Breast epithelium (tissue), 4 donors: ENCODE data around the gene EIF3L. TPM values are rescaled to one million over a fixed set of nuclear protein-coding genes. Genes with fewer than 3 reads are reported as not detected.

ENCODE experiments used
- DNase-seq, 2 donors: peaks; one replicate each; pipeline ENCODE4 v3.0.0-alpha.2; 2019; ENCODE audit warnings: low spot score in 2 of 2
- H3K27ac ChIP-seq, 2 donors: fragments of 200-600 bp; sonication (generic) in 1 of 2; one replicate each; pipeline ENCODE4 v1.5.1; 2016 to 2019; ENCODE audit warnings: mild to moderate bottlenecking in 1 of 2
- H3K27me3 ChIP-seq, 2 donors: fragments of 200-600 bp; sonication (generic) in 1 of 2; one replicate each; pipeline versions ENCODE4 v1.5.1 to v1.6.0; 2017 to 2019; ENCODE audit warnings: control low read depth in 1 of 2, mild to moderate bottlenecking in 1 of 2
- H3K36me3 ChIP-seq: fragments of 200-600 bp; one replicate; pipeline ENCODE4 v1.5.1; 2019
- H3K4me1 ChIP-seq, 2 donors: fragments of 200-600 bp; sonication (generic); one replicate each; pipeline ENCODE4 v1.5.1; 2016 to 2019; ENCODE audit warnings: control low read depth in 1 of 2
- H3K4me3 ChIP-seq, 3 donors: fragments of 200-600 bp; sonication (generic); 1 replicate in 2 of 3; 2 replicates in 1 of 3; pipeline ENCODE4 v1.5.1; 2016 to 2019; ENCODE audit warnings: mild to moderate bottlenecking in 3 of 3, moderate library complexity in 2 of 3
- H3K9me3 ChIP-seq, 2 donors: fragments of 200-600 bp; sonication (generic) in 1 of 2; one replicate each; pipeline ENCODE4 v1.5.1; 2016 to 2019; ENCODE audit warnings: control low read depth in 1 of 2
- POLR2A ChIP-seq: fragments of 450-650 bp; IDR thresholded peaks from one replicate; pipeline ENCODE4 v1.6.1; 2016; ENCODE audit warnings: antibody characterized with exemption, mild to moderate bottlenecking, moderate library complexity
- POLR2AphosphoS5 ChIP-seq, 3 donors: sonication (generic); formaldehyde crosslinking; IDR thresholded peaks; one replicate each; pipeline ENCODE4 v1.6.1; 2017; ENCODE audit warnings: antibody characterized with exemption in 3 of 3
- intact Hi-C: fragments of 100-400 bp; cut with DNase I; formaldehyde crosslinking; loops from one replicate; pipeline ENCODE4 v1.15.1; 2023; ENCODE audit warnings: low total_unique reads
- total RNA-seq, 3 donors: library from RNA; depleted of rRNA; stranded (reverse); fragments of >200 nt; gene quantifications; one replicate each; pipeline ENCODE4 v1.1.0, GENCODE V29; 2016
- TF ChIP-seq, protein P1 (sequence below), 3 donors: fragments of 450-650 bp; IDR thresholded peaks; one replicate each; pipeline ENCODE4 v1.5.1; 2016 to 2017; ENCODE audit warnings: antibody characterized with exemption in 3 of 3, mild to moderate bottlenecking in 3 of 3, moderate library complexity in 3 of 3

The EIF3L gene
- total RNA-seq, 3 donors from 2014 or later, result 471 to 569 (median 490) TPM

DNA sequence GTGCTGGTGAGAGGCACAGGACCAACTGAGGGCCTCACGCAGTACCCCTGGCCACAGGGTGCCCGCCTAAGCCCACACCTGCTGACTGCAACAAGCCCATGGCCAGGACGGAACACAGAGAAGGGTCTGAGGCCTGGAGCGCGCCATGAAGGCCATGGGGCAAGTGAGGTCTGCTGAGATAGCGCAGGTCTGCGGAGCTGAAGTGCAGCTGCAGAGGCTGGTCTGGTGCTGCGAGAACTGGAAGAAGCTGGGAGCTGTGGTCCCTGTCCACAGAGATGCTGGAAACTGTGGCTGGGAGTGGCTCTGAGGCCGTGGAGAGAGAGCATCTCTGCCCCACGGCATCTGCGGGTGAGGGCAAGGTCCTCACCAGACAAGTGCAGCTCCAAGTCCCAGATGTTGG, 17.7 kb upstream of the EIF3L start:
- DNase-seq, result no peak
- TF ChIP-seq, protein P1, sequence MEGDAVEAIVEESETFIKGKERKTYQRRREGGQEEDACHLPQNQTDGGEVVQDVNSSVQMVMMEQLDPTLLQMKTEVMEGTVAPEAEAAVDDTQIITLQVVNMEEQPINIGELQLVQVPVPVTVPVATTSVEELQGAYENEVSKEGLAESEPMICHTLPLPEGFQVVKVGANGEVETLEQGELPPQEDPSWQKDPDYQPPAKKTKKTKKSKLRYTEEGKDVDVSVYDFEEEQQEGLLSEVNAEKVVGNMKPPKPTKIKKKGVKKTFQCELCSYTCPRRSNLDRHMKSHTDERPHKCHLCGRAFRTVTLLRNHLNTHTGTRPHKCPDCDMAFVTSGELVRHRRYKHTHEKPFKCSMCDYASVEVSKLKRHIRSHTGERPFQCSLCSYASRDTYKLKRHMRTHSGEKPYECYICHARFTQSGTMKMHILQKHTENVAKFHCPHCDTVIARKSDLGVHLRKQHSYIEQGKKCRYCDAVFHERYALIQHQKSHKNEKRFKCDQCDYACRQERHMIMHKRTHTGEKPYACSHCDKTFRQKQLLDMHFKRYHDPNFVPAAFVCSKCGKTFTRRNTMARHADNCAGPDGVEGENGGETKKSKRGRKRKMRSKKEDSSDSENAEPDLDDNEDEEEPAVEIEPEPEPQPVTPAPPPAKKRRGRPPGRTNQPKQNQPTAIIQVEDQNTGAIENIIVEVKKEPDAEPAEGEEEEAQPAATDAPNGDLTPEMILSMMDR (IDR thresholded peaks at IDR 0.05), result no peak
- no peak for TF ChIP-seq POLR2A
- Histone ChIP-seq H3K9me3 (no peaks in the 10 kb centered on the region), H3K36me3 (peaks cover 9% of the 10 kb centered on the region), H3K27me3 (no peaks in the 10 kb centered on the region), H3K4me3 (no peak overlapping the region), H3K4me1 (no peaks in the 10 kb centered on the region), H3K27ac (no peak overlapping the region)
- intact Hi-C loops, result no loop called here

DNA sequence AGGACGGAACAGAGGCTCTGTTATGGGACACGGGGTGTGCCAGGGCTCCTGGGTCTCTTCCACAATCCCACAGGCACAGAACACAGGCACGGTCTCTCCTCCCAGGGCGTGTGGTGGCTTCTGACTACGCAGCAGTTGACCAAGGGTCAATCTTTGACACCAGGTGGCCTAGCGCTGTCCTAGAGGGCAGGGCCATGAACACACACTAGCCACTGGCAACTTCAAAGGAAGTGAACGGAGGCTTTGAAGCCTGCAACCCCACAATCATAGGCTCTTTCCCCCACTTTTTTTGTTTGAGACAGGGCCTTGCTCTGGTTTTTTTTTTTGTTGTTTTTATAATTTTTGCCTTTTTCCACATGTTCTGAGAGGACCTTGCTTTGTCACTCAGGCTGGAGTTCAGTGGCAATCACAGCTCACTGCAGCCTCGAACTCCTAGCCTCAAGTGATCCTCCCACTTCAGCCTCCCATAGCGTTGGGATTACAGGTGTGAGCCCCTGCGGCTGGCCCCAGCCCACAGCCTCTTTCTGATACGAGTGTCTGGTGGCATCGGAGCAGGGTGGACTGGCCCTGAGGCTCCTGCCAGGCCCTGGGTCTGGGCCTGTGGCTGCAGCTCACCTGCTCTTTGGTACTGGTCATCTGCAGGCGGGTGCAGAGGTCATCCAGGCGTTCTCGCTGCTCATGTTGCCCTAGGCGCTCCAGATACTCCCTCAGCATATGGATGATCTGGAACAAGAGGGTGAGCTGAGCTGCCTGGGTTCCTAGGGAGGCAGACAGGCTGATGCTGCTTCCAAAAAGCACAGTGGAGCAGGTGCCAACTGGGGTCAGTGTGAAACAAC, 17.0 kb upstream of the EIF3L start:
- Histone ChIP-seq H3K27me3 (no peaks in the 10 kb centered on the region), H3K27ac (no peak overlapping the region), H3K9me3 (no peaks in the 10 kb centered on the region), H3K4me3 (no peak overlapping the region), H3K4me1 (no peaks in the 10 kb centered on the region), H3K36me3 (peaks cover 9% of the 10 kb centered on the region)
- intact Hi-C loops, result no loop called here
- no peak for TF ChIP-seq POLR2AphosphoS5 (IDR thresholded peaks at IDR 0.05)
- TF ChIP-seq, protein P1 (IDR thresholded peaks at IDR 0.05), result no peak
- TF ChIP-seq POLR2A, result no peak
- no peak for DNase-seq

DNA sequence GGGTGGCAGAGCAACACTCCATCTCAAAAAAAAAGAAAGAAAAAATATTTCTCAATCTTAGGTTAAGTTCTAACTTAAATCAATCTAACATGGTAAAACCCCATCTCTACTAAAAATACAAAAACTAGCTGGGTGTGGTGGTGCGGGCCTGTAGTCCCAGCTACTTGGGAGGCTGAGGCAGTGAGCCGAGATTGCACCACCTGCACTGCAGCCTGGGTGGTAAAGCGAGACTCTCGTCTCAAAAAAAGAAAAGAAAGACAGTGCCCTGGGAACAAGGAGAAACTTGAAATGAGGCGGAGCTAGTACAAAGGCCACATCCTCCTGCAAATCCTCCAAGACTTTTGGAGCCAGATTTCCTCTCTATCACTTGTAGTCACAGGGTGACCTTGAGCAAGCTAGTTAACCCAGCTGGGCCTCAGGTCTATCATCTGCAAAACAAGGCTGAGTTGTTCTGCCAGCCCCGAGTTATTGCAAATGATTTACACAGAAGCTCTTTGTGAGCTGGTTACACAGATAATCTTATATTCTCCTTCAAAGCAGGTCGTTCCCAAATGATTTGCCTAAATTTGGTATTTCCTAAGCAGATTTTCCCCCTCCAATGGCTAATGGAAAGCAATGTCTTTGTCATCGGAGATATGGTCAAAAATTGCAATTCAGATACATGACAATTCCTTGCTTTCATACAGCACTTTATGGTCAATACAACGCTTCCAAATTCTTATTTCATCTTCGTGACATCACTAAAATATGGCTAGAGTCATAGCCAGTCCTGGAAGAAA, 7.0 kb upstream of the EIF3L start:
- DNase-seq, result no peak
- H3K4me3 ChIP-seq, result no peak overlapping the region
- no peak for TF ChIP-seq POLR2AphosphoS5 (IDR thresholded peaks at IDR 0.05)
- TF ChIP-seq, protein P1 (IDR thresholded peaks at IDR 0.05), result no peak
- no peak for TF ChIP-seq POLR2A
- intact Hi-C loops, result no loop called here
- H3K4me1 ChIP-seq, result no peaks in the 10 kb centered on the region
- H3K9me3 ChIP-seq, result no peaks in the 10 kb centered on the region
- no peaks in the 10 kb centered on the region for H3K36me3 ChIP-seq
- H3K27me3 ChIP-seq, result no peaks in the 10 kb centered on the region
- no peak overlapping the region for H3K27ac ChIP-seq

DNA sequence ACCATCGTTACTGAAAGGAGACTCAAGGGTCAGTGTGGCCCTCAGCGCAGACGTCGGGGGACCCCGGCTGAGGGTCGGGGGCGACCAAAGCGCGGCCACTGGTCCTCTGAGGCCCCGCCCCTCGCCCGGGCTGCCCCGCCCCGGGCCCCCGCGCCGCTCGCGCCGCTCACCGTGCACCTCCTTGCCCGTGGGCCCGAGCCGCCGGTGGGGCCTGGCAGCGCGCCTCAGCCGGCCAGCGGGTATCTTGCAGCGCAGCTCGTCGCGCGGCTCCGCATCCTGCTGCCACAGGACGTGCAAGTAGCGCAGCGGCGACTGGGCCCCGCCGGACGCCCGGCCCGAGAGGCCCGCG, 5.5 kb upstream of the EIF3L start:
- Histone ChIP-seq H3K4me1 (no peaks in the 10 kb centered on the region), H3K9me3 (no peaks in the 10 kb centered on the region), H3K4me3 (peak overlapping the region; percentile 75 to 93 (median 87)), H3K27me3 (no peaks in the 10 kb centered on the region), H3K27ac (peak overlapping the region; percentile 89 to 94), H3K36me3 (no peaks in the 10 kb centered on the region)
- TF ChIP-seq, protein P1 (IDR thresholded peaks at IDR 0.05), result no peak
- TF ChIP-seq POLR2A (no peak), POLR2AphosphoS5 (IDR thresholded peaks at IDR 0.05) (no peak)
- intact Hi-C loops, result no loop called here
- DNase-seq, result no peak

DNA sequence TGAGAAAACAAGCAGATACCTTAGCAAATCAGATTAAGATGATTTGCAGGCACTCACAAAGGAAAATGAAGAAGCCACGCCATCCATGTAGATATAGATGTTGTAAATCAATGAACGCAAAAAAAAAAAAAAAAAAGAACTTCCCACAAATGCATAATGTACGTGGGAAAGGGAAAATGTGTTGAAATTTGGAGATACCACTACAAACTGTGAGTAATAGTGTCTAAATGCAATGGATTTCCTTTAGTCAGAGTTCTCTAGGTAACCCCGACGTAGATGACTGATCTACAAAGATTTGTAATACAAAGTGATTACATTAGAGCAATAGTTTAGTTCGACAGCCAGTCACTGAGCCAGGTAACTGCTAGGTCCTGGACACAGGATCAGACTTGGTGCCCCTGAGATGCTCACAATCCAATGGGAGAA, 4.3 kb upstream of the EIF3L start:
- Histone ChIP-seq H3K4me3 (peak overlapping the region; percentile 75 to 93 (median 87)), H3K9me3 (no peaks in the 10 kb centered on the region), H3K27ac (peak overlapping the region; percentile 89 to 94), H3K36me3 (no peaks in the 10 kb centered on the region), H3K4me1 (peaks cover 0 to under 1% of the 10 kb centered on the region in 2 donors), H3K27me3 (no peaks in the 10 kb centered on the region)
- intact Hi-C loops, result no loop called here
- TF ChIP-seq, protein P1 (IDR thresholded peaks at IDR 0.05), result no peak
- TF ChIP-seq POLR2A (no peak), POLR2AphosphoS5 (IDR thresholded peaks at IDR 0.05) (no peak)
- DNase-seq, result no peak
